Prostate gland (tissue), 2 donors: ENCODE data around the gene NAPB.

Experiments
- CTCF ChIP-seq, 4 experiments: fragments of 200-600 bp in 2 of 4; fragments of 450-650 bp in 2 of 4; sonication (generic) in 2 of 4; IDR thresholded peaks; 1 replicate in 3 of 4; 2 replicates in 1 of 4; pipeline ENCODE4 v1.5.1; 2016 to 2019; ENCODE audit warnings: antibody characterized with exemption in 4 of 4, mild to moderate bottlenecking in 2 of 4, moderate library complexity in 2 of 4
- POLR2AphosphoS5 ChIP-seq: sonication (generic); formaldehyde crosslinking; IDR thresholded peaks from one replicate; pipeline ENCODE4 v1.6.1; 2017; ENCODE audit warnings: antibody characterized with exemption

GRCh38 chr20:23417861-23418260, 3.4 kb downstream of the NAPB start:
- TF ChIP-seq CTCF (IDR thresholded peaks at IDR 0.05) (no peak), POLR2AphosphoS5 (no peak)
